GM21423 (cell line): ENCODE results near the gene CCDC127.

ENCODE experiments used
- ATAC-seq: cut with Tn5 transposase; IDR thresholded peaks from one replicate; pipeline ENCODE4 v1.9.1; 2021; ENCODE audit warnings: mild to moderate bottlenecking, moderate library complexity; ENCODE audit not compliant: unreplicated experiment

Gene CCDC127

DNA sequence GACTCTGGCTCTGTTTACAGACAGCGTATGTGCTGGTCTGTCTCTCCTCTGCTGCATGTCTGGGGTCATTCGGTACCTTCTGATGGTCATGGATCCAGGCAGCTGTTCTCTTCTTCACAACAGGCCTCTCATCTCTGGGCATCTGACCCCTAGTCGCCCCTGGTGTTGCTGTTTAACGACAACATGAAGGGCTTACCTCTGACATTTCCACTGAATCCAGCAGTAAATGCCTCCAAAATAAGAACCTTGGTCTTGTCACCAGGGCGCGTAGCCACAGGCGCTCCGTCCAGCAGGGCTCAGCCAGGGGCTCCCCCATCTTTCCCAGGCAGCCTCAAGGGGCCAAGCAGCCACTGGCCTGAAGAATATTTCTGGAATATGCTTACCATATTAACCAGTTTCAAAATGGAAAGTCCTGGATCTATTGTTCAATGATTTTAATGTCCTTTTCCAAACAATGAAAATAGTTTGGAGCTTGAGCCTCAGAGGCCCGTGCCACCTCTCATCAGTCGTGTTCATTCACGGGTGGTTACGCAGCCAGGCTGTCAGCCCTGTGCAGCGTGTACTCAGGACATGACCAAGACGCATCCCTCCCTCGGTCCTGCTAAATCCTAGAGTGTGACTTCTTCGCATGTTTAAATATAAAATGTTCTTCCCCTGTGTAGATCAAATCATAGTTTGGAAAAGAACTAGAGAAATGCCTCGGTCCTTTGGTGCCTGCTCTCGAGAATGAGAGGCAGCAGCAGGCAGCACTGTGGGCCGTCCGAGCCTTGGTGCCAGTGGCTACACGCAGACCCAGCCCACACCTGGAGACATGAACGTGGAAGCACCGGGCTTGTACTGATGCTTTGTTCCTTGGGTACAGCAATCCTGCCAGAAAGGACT lies 56.8 kb downstream of the CCDC127 start:
- ATAC-seq: no peak

DNA sequence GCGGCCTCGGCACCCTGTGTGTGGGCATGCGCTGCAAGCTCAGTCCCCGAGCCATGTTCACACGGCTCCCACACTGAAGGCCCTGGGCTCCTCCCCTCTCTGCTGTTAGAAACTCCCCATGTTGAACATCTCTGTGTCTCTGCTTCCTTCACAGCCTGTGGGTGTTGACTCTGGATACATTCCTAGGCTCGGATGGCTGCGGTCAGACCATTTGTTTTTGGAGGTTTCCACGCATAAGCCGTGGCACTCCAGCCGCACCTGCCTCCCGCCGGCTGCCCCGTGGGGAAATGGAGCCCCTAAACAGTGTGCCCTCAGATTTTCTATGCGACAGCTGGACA lies 57.8 kb downstream of the CCDC127 start:
- ATAC-seq: no peak

DNA sequence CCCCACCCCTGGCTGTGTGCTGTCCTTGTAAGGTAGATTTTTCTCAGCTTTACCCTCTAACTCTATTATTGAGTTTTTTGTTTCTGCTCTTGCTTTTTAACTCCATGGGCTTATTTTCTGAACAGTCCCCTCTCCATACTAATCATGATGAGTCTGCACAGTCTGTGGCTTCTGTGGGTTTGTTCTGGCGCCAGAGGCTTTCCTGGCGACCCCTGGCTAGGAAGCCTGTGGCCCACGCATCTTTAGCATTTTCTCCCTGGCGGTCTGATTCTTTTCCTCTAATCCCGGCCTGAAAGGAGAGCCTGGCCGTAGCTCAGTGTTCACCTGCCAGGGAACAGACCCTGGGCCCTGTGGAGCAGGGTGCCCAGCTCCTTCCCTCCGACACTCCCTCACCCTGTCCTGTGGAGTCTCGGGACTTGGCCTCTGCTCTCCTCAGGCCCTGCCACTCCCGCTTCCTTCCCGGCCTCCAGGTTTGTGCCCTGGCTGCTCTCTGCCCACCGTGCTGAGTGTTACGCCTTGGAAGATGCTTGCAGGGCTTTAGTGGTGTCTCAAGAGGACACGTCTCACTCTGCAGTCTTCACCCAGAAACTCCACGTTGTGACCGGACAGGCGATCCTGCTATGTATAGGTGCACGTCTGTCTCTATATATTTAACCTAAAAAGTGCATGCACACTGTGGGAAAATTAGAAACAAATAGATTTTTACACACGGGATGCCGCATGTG lies 58.3 kb downstream of the CCDC127 start:
- no peak for ATAC-seq

DNA sequence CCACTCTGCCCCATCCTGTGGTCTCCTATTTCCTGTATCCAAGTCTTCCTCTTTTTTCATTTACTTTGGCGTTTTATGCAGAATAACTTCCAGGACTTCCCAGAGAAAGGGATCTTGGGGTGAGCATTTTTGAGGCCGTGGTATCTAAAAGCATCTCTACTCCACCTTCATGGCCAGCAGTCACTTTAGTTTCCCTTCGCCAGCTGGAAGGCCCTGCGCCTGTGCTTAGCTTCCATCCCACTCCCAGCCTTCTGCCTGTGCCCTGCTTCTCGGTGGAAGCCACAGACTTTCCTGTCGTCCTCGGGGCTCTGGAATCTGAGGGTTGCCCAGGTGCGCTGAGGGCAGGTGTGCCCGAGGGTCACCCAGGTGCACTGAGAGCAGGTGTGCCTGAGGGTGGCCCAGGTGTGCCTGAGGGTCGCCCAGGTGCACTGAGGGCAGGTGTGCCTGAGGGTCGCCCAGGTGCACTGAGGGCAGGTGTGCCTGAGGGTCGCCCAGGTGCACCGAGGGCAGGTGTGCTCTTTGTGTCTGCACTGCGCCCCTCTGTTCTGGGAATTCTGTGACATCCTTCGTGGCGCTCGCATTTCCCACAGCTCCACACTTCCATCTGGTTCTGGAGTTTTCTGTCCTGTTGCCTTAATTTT lies 59.0 kb downstream of the CCDC127 start:
- no peak for ATAC-seq

DNA sequence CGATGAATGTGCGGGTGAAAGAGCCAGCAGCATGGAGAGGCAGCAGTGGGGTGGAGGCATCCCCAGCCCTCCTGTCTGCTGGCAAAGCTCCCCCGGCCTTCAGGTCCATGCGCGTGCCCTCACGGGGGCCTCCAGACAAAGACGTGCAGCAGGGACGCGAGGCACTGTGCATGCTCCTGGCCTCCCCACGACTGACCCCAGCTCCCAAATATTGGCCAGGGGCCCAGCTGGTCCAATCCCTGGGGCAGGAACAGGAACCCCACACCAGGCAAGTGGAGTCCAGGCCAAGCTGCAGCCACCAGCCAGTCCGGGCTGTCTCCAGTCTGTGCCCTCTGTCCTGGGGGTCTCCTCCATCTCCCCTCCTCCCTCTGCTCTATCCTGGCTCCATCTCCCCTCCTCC lies 60.2 kb downstream of the CCDC127 start:
- ATAC-seq: no peak

DNA sequence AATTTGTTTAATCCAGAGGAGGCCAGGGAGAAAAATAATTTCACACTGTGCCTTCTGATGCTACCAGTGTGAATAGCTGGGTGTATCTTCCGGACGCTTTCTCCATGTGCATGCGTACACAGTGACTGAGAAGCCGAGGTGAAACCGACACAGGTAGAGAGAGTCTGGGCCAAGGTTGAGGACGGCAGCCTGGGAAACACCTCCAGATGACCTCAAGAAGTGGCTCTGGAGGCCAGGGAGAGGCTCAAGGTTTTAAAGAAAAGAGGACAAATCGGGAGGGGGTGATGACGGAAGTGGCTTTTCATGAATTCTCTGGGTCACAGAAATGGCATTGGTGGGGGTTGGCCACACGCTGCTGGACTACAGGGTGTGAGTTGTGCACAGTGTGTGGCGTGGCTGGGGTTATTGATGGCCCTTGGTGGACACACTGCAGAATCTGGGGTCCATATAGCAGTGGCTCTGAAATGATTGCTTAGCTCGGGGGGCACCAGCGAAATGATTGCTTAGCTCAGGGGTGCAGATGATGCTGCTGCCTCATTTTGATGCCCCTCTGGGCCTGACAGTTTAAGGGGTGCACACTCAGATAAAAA lies 60.7 kb downstream of the CCDC127 start:
- no peak for ATAC-seq

DNA sequence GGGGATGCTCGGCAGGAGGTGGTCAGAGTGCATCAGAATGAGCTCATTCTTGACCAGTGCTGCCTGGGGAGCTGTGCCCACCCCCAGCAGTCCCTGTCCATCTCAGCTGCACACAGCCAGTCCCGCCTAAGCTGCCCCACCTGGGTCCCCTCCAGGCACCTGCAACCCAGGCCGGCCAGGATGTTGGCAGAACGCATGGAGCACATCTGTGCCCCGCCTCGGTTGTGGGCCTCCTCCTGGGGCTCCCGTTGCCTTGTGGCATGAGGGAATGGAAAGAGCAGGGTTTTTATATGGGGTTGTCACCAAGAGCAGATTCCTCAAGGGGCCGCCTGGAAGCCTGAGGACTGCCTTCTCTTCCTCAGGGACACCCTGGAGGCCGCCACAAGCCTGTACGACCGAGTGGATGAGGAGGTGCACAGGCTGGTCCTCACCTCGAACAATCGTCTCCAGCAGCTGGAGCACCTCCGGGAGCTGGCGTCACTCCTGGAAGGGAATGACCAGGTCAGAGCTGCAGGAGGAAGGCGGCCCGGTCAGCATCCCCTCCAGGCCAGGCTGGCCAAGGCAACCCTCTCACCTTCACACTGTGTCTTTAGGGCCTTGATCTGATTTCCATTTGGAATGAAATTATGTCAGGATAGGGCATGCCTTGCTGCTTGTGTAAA lies 61.4 kb downstream of the CCDC127 start:
- ATAC-seq: no peak

DNA sequence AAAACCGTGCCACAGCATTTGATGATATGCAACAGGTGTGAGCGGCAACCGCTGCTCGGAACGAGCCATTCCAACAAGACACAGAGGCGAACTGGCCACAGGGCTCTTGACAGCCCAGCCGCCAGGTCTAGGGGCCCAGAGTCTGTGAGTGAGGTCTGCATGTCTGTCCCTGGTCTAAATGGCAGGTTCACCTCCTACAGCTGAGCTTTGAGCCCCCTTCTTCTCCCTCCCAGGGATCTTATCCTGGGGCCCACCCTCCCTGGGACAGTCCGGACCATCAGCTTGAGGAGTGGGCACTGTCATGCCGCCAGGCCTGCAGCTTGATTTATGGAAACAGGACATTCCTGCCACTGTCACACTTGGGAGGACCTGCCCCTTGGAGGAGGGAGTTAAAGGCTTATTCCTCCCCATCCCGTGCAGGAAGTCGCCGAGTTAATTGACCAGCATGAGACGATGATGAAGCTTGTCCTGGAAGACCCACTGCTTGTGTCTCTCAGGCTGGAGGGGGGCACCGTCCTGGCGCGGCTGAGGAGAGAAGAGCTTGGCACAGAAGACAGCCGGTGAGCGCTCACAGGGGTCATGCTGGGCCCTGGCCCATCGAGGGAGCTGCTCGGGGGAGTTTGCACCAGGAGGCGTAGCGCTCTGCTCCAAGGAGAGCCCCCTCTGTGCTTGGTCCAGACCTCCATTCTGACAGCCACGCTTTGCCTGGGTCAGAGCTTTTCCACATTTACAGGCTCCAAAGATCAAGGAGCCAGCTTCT lies 62.1 kb downstream of the CCDC127 start:
- ATAC-seq: no peak

DNA sequence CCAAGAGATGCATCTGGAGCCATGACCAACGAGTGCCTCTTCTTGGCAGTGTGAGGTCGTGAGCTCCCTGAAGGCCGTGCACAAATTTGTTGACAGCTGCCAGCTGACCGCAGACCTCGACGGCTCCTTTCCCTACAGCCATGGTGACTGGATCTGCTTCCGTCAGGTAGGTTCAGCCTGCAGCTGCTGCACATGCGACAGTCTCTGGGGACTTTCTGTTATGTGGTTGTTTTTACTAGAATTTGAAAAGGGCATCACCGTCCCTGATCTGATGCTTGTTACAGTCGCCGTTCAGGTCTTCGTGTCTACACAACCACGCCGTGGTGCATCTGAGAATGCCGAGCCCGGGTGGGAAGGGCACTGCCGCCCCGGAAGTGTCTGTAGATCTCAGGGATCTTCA lies 63.1 kb downstream of the CCDC127 start:
- ATAC-seq: no peak

DNA sequence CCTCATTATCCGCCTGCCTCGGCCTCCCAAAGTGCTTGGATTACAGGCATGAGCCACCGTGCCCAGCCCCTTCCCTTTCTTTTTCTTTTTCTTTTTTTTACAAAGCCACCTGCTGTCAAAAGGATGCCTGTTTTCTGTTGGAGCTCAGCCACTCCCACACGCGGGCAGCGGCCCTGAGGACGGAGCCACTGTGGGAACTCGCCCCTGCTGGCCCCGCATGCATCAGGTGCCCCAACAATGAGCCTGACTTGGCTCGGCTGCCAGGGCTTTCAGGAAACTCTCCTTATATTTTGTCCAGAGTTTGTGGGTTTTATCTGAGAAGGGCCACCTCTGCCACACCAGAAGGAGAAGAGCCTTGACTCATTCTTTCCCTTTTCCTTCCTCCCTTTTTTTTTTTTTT lies 63.7 kb downstream of the CCDC127 start:
- no peak for ATAC-seq

DNA sequence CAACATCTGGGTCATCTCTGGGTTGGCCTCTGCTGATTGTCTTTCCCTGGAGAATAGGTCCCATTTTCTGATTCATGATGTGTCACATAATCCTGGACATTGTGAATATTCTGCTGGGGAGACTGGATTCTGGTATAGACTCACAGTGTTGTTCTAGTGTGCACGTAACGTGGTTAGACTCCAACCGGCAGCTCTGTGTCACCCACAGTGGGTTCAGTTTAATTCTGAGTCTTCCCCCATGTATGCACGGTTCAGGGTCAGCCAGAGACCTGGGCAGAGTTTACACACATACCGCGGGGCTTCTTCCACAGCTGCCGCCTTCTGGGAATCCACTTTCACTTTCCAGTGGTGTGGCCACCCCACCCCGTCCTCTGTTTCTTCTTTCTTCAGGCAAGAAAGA lies 64.7 kb downstream of the CCDC127 start:
- no peak for ATAC-seq

DNA sequence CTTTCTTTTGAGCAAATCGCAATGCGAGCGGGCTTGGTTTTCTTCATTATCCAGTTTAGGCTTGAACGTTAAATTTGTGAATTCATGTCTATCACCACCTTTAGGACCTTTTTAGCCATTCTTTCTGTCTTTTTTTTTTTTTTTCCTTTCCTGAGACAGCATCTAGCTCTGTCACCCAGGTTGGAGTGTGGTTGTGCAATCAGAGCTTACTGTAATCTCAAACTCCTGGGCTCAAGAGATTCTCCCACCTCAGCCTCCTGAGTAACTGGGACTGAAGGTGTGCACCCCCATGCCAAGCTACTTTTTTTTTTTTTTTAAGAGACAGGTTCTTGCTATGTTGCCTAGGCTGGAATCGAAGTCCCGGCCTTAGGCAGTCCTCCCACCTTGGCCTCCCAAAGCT lies 65.9 kb downstream of the CCDC127 start:
- no peak for ATAC-seq

DNA sequence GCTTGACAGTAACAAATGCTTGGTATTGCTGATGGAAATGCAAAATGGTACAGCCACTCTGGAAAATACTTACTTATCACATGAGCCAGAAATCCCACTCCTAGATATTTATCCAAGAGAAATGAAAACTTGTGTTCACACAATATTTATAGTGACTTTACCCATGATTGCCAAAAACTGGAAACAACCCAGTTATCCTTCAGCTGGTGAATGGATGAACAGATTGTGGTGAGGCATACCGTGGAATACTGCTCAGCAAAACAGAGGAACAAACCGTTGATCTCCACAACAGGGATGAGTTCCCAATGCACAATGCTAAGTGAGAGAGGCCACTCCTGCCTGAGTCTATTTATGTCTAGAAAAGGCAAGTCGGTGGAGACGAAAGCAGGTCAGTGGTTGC lies 67.2 kb downstream of the CCDC127 start:
- ATAC-seq: no peak

DNA sequence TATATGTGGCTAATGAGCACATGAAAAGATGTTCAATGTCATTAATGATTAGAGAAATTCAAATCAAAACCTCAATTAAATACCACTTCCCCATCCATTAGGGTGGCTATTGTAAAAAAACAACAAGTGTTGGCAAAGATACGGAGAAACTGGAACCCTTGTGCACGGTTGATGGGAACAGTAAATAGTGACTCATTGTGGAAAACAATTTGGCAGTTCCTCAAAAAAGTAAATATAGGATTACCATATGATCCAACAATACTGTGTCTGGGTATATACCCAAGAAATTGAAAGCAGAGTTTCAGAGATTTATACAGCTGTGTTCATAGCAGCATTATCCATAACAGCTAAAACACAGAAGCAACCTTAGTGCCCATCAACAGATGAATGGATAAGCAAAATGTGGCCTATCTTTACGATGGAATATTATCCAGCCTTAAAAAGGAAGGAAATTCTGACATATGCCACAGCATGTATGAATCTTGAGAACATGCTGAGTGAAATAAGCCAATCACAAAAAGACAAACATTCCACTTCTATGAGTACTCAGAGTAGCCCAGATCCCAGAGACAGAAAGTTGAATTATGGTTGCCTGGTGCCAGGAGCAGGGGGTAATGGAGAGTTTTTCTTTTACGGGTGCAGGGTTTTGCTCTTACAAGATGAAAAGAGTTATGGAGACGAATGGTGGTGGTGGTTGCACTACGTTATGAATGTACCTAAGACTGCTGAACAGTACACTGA lies 68.0 kb downstream of the CCDC127 start:
- ATAC-seq: no peak

DNA sequence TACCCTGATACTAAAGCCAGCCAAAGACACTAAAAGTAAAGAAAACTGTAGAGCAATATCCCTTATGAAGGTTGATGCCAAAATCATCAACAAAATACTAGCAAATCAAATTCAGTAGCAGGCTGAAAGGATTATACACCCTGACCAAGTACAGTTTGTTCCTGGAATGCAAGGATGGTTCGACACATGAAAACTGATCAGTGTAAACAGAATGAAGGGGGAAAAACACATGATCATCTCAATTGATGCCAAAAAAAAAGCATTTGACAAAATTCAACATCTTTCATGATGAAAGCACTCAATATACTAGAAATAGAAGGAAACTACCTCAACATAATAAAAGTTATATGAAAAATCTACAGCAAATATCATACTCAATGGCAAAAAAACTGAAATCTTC lies 70.2 kb downstream of the CCDC127 start:
- no peak for ATAC-seq
